DMS 273 (cell line): ENCODE measurements around the gene TCF12.
"Not testable (repeated sequence)": the region's sequence is repeated elsewhere in the genome, so short reads cannot be mapped to it uniquely, and the experiment has no call there.

Source experiments
- DNase-seq: peaks from one replicate; lab custom pipeline; 2025; ENCODE audit not compliant: unreplicated experiment; lab: John Stamatoyannopoulos, UW

The TCF12 gene

GRCh38 chr15:57159767-57160166, 241.3 kb downstream of the TCF12 start:
- DNase-seq: no peak

GRCh38 chr15:57160823-57161560, 242.5 kb downstream of the TCF12 start:
- DNase-seq: no peak

- not testable (repeated sequence) for DNase-seq
These were observed 245.8 kb downstream of the TCF12 start for GRCh38 chr15:57164251-57164650.

GRCh38 chr15:57165992-57166391, 247.5 kb downstream of the TCF12 start:
- DNase-seq: no peak

GRCh38 chr15:57167821-57168395, 249.5 kb downstream of the TCF12 start:
- no peak for DNase-seq

- DNase-seq: no peak
These were observed 251.2 kb downstream of the TCF12 start for GRCh38 chr15:57169643-57170042.

GRCh38 chr15:57171426-57171825, 253.0 kb downstream of the TCF12 start:
- no peak for DNase-seq

GRCh38 chr15:57172925-57173324, 254.5 kb downstream of the TCF12 start:
- DNase-seq: no peak

GRCh38 chr15:57183041-57183440, 264.6 kb downstream of the TCF12 start:
- no peak for DNase-seq

- DNase-seq: no peak
These were observed 265.3 kb downstream of the TCF12 start for GRCh38 chr15:57183614-57184344.

- no peak for DNase-seq
These were observed 266.1 kb downstream of the TCF12 start for GRCh38 chr15:57184502-57184901.

- no peak for DNase-seq
These were observed 267.1 kb downstream of the TCF12 start for GRCh38 chr15:57185507-57186074.

- no peak for DNase-seq
These were observed 271.0 kb downstream of the TCF12 start for GRCh38 chr15:57189466-57189865.

GRCh38 chr15:57190208-57190607, 271.8 kb downstream of the TCF12 start:
- DNase-seq: no peak

- DNase-seq: no peak
These were observed 274.7 kb downstream of the TCF12 start for GRCh38 chr15:57193161-57193560.

- DNase-seq: no peak
These were observed 276.9 kb downstream of the TCF12 start for GRCh38 chr15:57195326-57195725.

GRCh38 chr15:57196865-57197264, 278.4 kb downstream of the TCF12 start:
- DNase-seq: no peak

GRCh38 chr15:57198131-57198530, 279.7 kb downstream of the TCF12 start:
- DNase-seq: no peak

- DNase-seq: peak; percentile 19
These were observed 280.3 kb downstream of the TCF12 start for GRCh38 chr15:57198654-57199291.

- no peak for DNase-seq
These were observed 283.1 kb downstream of the TCF12 start for GRCh38 chr15:57201578-57201977.

- DNase-seq: no peak
These were observed 285.5 kb downstream of the TCF12 start for GRCh38 chr15:57203906-57204305.
